ENCODE measurements around the gene ANKRD13A.
"Not testable (repeated sequence)": the region's sequence is repeated elsewhere in the genome, so short reads cannot be mapped to it uniquely, and the experiment has no call there.

The ANKRD13A gene

GRCh38 chr12:110006115-110006514, 6.9 kb downstream of the ANKRD13A start:
- DNase-seq (ENCODE audit: low spot score) = no peak

GRCh38 chr12:110007881-110008280, 8.7 kb downstream of the ANKRD13A start:
- DNase-seq (ENCODE audit: low spot score) = no peak

GRCh38 chr12:110008681-110009398, 9.6 kb downstream of the ANKRD13A start:
- not testable (repeated sequence) for DNase-seq (ENCODE audit: low spot score)

DNA sequence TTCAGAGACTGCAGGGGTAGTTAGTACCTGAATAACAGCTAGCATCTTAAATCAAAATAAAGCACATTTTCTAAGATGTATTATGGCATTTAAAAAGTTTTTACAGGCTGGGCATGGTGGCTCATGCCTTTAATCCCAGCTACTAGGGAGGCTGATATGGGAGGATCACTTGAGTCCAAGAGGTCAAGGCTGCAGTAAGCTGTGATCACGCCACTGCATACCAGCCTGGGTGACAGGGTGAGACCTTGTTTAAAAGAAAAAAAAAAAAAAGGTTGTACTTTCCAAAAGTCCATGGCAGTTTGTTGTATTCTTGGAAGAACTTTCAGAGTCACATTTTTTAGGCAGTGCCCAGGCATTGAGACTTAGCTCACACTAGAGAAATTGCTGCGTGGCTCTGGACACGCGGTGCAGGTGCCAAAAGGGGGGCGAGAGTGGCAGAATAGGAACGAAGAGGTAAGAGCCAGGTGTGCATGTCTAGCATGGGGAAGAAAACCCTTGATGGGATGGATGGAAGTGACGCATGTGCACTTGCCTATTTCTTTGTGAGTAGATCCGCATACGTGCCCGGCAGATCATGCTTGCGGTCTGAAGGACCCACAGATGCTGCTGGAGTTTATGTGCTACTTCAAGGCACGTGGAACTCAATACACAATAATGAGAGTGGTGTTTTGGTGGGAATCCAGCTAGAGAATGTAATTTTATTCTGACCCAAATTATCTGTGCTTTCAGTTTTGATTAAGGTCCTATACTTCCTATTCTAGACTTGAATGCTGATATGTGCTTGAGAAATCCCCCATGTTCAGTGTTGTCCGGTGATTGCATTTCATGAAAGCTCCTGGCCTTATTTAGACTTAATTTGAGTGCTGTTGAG, 11.9 kb downstream of the ANKRD13A start:
- DNase-seq (ENCODE audit: low spot score) = no peak

DNA sequence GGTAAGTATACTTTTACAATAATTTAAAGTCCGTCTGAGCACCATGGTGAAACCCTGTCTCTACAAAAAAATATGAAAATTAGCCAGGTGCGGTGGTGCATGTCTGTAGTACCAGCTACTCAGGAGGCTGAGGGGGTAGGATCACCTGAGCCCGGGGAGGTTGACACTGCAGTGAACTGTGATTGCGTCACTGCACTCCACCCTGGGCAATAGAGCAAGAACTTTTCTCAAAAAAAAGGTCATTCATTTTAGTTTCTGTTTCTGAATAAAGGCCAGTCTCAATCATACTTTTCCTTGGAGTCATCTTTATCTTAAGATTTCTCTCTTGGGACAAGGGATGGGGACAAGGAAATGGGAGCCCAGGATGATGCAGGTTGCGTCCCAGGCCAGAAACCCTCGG, 12.9 kb downstream of the ANKRD13A start:
- DNase-seq (ENCODE audit: low spot score) = no peak

DNA sequence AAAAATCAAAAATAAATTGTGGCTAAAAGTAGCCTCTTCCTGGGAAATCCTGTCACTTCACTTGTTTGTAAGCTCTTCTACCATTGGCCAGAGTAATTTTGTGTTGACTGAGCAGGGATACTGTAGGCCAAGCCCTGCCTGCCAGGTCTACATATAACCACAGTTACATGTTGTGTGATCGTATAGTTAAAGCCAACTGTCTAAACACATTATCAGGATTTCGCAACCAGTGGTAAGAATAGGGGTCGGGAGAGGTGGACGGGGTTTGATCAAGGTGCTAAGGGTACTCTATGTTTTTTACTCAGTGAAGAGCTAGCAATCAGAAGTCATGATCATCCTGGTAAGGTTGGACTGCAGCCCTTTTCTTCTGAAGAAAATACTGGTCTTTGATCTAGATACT, 13.4 kb downstream of the ANKRD13A start:
- DNase-seq (ENCODE audit: low spot score) = no peak

DNA sequence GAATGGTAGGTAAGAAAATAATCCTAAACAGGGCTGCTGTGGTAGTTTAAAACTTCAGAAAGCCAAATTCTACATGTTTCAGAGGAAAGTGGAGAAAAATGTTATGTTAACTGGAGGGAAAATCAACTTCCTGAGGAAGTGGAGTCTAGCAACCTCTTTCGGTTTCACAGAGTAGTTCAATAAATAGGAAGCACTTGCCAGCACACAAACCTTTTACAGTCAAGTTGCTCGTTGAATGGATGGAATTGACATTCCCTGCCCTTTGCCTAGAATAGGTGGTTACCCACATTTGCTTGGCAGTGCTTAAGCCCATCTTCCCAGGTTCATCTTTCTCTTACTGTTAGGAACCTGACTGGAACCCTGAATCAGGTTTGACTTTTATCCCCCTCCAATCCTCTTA, 15.9 kb downstream of the ANKRD13A start:
- DNase-seq (ENCODE audit: low spot score) = no peak

DNA sequence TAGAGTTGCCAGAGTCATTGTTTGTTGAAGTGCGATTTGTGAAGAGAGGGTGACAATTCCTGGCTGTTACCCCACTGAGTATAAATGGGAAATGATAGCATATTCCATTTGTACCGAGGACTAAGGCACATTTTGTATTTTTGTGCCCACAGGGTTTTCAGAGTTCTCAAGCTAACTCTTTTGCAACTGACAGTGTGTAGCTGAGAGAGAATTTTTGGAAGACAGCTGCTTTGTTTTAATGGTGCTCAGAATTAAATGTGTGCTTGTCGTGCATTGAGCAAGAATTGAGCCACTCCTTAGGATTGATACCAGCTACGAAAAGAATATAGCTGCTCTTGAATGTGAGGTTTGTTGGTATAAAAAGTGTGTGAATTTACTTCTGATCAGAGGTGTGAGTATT, 21.7 kb downstream of the ANKRD13A start:
- no peak for DNase-seq (ENCODE audit: low spot score)

DNA sequence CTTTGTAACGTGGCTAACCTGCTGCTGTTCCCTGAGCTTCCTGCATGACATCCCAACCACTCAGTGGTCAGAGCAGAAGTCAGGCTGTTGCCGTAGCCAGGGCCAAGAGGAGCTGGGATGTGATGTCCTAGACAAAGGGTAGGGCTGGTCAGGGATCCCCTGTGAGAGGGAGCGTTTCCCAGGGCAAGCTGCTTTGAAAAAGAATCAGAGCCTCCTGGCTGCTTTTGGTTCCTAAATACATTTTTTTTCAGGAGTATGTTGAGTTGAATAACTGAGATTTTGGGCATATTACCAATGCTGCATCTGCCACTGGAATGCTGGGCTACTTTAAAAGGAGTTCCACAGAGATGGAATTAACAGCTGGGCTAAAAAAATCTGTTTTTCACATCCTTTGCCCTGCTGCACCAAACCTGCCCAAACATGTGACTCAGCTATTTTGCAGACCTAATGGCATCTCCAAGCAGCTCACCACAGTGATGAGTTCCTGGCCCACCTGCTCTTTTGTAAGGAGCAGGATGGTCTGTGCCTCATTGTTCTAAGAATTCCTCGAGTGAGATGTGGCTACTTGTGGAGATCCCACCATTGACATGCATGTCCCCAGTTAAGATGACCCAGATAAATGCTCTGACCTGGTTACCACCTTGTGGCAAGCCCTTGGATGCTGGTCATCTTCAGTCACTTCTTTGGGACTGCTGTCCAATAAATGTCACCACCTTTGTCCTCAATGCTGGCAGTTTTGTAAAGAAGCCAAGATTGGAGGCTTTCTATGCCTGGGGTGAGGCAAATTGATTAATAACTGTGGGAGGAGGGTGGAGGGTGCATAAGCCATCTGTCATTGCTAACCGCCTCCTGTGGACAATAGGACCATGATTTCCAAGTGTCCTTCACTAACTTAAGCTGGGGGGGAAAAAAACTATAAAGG, 24.1 kb downstream of the ANKRD13A start:
- no peak for DNase-seq (ENCODE audit: low spot score)

GRCh38 chr12:110024051-110024450, 24.8 kb downstream of the ANKRD13A start:
- no peak for DNase-seq (ENCODE audit: low spot score)

DNA sequence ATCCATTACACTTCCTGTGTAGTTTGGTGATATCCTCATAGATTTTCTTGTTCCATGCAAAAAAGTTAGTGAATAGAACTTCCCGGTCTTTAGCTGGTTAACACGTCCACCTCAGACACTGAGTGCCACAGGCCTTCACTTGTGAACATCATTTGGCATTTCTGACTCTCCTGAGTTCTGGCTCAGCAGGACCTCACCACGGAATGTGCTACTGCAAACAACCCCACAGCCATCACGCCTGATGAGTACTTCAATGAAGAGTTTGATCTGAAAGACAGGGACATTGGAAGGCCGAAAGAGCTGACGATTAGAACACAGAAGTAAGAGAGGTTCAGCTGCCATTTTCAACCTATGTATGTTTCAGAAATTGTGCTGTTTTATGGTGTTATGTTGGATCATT, 29.1 kb downstream of the ANKRD13A start:
- DNase-seq (ENCODE audit: low spot score) = no peak

DNA sequence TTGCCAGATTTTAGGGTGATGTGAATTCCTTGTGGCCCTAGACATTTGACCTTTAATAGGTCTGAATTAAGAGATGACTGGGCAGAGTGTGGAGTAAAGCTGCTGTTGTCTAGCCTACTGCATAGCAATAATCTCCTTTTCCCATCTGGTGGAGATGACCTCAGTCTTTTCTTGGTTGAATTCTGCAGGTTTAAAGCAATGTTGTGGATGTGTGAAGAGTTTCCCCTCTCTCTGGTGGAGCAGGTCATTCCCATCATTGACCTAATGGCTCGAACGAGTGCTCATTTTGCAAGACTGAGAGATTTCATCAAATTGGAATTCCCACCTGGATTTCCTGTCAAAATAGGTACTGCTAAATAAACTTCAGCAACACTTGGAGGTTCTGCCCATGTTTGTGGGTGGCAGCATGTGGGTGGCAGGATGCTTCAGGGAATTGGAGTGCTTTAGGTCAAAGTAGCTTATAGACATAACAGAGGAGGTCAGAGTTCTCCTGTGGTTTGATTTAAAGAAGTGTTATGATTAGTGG, 30.1 kb downstream of the ANKRD13A start:
- no peak for DNase-seq (ENCODE audit: low spot score)

GRCh38 chr12:110033888-110034287, 34.7 kb downstream of the ANKRD13A start:
- DNase-seq (ENCODE audit: low spot score) = no peak

GRCh38 chr12:110035534-110036104, 36.4 kb downstream of the ANKRD13A start:
- no peak for DNase-seq (ENCODE audit: low spot score)

DNA sequence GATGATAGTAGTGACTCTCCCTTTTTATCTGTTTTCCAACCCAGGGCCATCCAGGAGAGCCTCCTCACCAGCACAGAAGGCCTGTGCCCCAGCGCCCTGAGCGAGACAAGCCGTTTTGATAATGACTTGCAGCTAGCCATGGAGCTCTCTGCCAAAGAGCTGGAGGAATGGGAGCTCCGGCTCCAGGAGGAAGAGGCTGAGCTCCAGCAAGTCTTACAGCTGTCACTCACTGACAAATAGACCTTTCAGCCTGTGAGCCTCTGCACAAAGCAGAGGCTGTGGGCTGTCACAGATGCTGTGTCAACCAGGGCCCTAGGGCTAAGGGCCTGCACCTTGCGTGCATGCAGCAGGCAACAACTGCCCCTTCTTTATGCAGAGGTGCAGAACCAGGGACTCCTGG, 38.1 kb downstream of the ANKRD13A start:
- no peak for DNase-seq (ENCODE audit: low spot score)

GRCh38 chr12:110038741-110039084, 39.5 kb downstream of the ANKRD13A start:
- no peak for DNase-seq (ENCODE audit: low spot score)

- DNase-seq (ENCODE audit: low spot score) = no peak
These were observed 40.0 kb downstream of the ANKRD13A start for GRCh38 chr12:110039085-110039807.

GRCh38 chr12:110042264-110042663, 43.0 kb downstream of the ANKRD13A start:
- no peak for DNase-seq (ENCODE audit: low spot score)

DNA sequence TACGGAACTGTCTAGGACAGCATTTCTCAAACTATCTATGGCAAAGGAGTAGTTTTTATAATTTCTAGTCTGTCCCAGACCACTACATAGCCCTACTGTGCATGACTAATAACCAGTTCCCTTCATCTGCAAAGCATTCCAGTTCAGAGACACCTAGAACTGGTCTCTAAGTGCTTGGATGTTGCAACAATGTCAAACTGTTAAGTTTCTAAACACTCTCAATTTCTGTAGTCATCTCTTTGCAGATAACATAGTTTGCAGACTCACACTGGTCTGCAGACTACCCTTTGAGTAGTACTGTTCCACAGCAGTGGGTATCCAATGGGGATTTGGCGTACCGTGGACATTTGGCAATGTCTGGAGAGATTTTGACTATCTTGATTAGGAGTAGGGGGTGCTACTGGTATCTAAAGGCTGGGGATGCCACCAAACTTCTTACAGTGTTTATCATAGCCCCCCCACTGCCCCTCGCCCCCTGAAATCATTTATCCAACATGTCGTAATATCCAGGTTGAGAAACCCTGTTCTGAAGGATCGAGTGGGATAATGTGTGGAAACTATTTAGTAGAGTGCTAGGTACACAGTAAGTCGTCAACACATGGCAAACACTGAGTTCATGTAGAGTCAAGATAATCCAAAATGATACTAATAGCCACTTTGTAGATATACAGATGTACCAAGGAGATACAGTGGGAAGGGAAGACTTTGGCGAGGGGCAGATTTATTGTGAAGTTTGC, 47.4 kb downstream of the ANKRD13A start:
- DNase-seq (ENCODE audit: low spot score) = no peak
